Measurements from ENCODE around the gene TIMP3.

DNA sequence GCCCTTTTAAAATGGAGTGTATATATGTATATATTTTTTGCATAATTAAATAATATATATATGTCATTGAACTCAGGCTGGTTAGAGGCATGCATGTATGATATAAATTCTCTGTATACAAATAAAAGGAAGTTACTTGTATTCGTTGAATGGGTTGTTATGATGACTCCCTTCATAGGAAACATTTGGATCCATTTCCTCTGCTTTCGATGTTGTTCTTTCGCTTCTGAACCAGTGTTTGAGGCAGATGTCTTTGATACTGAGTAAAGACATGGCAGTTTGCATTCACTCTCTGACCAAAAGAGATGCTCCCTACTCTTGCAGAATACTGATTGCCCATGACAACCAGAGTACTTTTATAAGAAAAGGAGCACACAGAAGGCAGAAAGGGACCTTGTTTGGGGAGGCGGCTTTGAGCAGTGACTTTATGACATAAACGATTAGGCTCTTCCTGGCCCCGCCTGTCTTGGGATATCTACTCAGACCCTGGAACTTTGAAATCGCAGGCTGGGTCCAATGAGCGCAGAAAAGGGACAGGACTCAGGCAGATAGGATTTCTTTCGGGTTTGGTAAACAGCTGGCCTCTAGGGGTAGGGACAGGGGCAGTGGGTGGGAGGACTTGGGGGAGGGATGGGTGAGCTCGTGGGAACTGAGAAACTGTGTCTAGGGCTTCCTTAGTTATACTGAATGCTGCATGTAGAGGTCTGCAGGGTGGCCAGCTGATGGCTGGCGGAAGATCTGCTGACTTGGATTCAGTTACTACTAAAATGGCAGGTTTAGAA lies 23.2 kb downstream of the TIMP3 start:
- TF ChIP-seq EZH2 (IDR thresholded peaks at IDR 0.05; ENCODE audit: borderline replicate concordance, low read length) = no peak
- TF ChIP-seq, protein P1, sequence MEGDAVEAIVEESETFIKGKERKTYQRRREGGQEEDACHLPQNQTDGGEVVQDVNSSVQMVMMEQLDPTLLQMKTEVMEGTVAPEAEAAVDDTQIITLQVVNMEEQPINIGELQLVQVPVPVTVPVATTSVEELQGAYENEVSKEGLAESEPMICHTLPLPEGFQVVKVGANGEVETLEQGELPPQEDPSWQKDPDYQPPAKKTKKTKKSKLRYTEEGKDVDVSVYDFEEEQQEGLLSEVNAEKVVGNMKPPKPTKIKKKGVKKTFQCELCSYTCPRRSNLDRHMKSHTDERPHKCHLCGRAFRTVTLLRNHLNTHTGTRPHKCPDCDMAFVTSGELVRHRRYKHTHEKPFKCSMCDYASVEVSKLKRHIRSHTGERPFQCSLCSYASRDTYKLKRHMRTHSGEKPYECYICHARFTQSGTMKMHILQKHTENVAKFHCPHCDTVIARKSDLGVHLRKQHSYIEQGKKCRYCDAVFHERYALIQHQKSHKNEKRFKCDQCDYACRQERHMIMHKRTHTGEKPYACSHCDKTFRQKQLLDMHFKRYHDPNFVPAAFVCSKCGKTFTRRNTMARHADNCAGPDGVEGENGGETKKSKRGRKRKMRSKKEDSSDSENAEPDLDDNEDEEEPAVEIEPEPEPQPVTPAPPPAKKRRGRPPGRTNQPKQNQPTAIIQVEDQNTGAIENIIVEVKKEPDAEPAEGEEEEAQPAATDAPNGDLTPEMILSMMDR (conservative IDR thresholded peaks at IDR 0.05 in 1 of 2, IDR thresholded peaks at IDR 0.05 in 1 of 2; ENCODE audit: extremely low read depth in 1 of 2, insufficient read depth in 1 of 2, low read depth in 1 of 2, low read length in 2 of 2) = no peak
